GM18907 (cell line): ENCODE measurements around the gene FAM168A.

ENCODE experiments used
- ATAC-seq: cut with Tn5 transposase; IDR thresholded peaks from one replicate; pipeline ENCODE4 v1.9.1; 2021; ENCODE audit warnings: mild to moderate bottlenecking, moderate library complexity; ENCODE audit not compliant: unreplicated experiment

FAM168A gene

GRCh38 chr11:73524774-73525173 lies 73.1 kb downstream of the FAM168A start:
- no peak for ATAC-seq

GRCh38 chr11:73521621-73522020 lies 76.3 kb downstream of the FAM168A start:
- peak; percentile 47 for ATAC-seq

DNA sequence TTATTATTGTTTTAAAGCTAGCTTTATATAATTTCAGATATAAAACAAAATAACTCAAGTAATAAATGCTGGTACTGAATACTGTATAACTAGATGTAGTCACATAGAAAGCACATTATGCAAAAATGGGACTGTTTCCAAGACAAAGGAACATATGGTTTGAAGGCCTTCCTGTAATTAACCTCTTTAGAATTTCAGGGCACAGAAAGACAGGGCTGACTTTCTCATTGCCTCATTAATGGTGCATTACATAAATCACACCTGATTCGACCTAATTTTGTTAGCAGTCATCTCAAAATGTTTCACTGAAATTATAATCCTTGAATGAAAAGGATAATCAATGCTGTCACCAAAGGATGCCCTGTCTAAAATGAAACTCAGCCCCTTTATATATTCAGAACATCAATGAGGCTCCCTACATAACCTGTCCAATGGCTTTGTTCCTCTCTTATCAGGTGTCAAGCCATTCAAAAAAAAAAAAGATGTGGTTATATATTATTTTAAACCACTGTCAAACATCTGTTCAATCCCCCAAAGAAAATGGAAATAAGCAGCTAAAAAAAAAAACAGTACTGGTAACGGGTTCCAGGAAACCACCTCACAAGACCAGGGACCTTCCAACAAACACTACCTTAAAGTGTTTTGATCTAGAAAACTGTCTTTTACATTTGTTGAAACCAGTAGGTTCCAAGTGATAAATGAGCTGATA lies 77.4 kb downstream of the FAM168A start:
- ATAC-seq = peak; percentile 50

DNA sequence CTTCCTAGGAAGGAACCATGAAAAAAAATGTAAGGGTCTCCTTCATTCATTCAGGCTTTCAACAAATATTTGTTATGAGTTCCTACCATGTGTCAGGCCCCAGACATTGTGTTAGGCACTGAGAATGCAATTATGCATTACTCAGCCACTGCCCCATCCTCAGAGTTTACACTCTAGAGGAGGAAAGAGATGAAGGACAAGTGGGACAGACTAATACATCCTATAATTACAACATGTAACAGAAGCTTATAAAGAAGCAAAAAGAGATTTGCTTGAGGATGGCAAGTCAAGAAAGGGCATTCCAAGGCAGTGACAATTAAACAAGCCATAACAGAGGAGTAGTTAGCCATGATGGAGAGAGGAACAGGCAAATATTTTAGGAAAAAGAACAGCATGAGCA lies 78.6 kb downstream of the FAM168A start:
- ATAC-seq = no peak

- no peak for ATAC-seq
Measured at GRCh38 chr11:73518195-73518594, 79.7 kb downstream of the FAM168A start.

DNA sequence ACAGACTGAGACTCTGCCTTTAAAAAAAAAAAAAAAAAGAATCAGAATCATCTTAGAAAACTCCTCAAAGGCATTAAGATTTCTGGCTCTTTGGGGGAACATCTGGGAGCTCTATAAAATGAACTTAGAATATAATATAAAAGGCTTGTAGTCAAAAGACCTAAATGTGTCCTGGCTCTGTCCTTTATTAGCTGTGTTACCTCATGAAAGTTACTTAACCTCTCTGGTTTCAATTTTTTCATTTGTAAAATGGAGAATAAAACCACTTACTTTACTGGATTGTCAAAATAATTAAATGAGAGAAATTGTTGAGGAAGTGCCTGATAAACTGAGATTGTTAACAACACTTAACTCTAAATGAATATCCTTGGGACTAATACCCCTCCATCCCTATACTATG lies 81.8 kb downstream of the FAM168A start:
- no peak for ATAC-seq

- ATAC-seq = no peak
Measured at GRCh38 chr11:73513707-73514106, 84.2 kb downstream of the FAM168A start.

DNA sequence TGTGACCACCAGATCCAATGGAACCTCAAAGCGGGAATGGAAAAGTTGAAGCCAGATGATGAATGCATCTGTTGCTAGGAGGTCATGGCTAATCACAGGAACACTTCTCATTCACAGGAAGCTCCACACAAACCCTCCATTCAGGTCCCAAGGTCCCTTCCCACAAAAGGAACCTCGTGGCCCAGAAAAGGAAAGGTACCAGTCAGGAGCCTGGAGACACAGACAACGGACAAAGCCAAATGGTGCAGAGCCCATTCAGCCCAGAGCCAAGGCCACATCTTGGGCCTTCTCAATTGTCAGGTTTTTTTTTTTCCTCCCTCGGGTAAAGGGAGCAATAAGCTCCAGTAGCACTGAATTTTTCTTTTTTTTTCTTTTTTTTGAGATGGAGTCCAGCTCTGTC lies 87.0 kb downstream of the FAM168A start:
- no peak for ATAC-seq

DNA sequence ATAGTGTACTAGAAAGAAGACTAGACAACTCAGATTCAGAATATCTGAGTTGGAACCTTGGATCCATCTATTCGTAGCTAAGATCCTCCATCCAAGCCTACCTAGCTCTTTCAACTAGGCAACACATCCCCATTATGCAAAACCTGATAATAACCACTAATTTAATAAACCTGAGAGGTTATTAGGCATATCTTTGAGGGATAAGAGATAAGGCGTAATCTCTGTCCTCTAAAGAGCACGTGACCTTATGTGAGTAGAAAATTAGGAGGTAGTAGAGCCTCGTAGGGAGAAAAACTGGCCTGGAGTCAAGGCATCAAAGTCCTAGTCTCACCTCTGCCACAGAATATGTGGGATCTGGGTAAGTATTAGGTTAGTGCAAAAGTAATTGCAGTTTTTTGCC lies 87.8 kb downstream of the FAM168A start:
- ATAC-seq = no peak

DNA sequence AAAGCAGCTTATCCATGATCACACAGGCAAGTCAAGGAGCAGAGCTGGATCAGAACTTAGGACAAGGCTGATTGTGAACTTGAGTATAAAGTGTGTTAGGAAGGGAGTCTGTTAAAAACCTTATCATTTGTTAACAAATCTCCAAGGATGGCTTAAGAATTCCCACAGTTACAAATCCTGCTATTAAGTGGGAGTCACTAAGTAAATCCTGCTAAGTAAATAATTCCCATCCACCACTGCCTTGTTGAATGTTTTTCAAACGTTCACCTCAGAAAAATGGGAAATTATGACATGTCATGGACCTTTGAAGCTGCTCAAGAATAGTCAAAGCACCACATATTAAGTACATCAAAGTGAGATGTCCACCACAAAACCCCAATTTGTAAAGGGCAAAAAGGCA lies 88.7 kb downstream of the FAM168A start:
- no peak for ATAC-seq

GRCh38 chr11:73508243-73509176 lies 89.4 kb downstream of the FAM168A start:
- no peak for ATAC-seq

- ATAC-seq = no peak
Measured at GRCh38 chr11:73507086-73507485, 90.8 kb downstream of the FAM168A start.

DNA sequence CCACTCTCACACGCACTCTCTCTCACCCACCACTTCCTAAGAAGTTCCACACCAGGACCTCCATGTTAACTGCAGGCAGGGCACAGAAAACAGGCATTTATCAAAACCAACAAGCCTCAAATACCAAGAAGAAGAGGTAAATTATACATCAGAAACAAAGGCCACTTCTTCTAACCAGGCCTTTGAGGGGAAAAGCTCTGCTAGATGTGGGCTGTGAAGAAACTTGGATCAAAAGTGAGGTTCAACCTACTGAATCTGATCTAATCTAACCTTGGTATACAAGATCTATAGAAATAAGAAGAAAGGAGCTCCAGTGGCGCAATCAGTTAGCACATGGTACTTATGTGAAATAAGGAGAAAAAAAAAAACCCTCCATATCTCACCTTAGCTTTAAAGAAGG lies 91.9 kb downstream of the FAM168A start:
- no peak for ATAC-seq

GRCh38 chr11:73498343-73498742 lies 99.6 kb downstream of the FAM168A start:
- ATAC-seq = no peak

DNA sequence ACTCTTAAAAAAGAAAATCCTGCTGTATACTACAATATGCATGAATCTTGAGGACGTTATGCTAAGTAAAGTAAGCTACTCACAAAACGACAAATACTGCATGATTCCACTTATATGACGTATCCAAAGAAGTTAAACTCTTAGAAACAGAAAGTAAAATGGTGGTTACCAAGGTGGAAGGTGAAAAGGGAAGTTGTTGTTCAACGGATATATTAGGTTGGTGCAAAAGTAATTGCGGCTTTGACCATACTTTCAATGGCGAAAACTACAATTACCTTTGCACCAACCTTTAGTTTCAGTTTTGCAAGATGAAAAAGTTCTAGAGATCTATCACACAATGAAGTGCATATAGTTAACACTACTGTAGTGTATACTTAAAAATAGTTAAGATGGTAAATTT lies 101.8 kb downstream of the FAM168A start:
- ATAC-seq = no peak

- no peak for ATAC-seq
Measured at GRCh38 chr11:73495731-73496130, 102.2 kb downstream of the FAM168A start.

DNA sequence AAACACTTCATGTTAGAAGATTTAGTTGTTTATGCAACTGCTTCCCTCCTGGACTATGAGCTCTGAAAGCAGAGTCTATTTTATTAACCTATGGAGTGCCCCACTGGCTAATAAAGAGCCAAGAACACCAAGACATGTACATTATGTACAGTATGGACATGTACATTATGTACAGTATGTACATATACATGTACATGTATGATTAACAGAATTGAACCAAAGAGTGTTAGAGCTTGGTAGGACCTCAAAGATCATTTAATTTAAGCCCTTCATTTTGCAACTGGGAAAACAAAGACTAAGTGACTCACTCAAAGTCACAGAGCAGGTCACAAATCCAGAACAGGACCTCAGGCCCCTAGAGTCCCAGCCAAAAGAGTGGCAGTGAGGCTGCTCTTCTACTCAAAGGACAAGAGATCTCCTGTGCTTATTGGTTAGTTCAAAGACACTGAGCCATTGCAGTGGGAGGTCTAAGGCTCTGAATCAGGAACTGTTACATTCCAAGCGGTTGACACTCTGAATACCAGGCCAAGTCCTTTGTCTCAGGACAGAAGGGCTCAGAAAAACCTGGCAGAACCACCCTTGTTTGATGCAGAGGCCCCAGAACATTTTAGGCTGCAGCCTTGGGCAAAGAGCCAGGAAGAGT lies 103.8 kb downstream of the FAM168A start:
- ATAC-seq = no peak

DNA sequence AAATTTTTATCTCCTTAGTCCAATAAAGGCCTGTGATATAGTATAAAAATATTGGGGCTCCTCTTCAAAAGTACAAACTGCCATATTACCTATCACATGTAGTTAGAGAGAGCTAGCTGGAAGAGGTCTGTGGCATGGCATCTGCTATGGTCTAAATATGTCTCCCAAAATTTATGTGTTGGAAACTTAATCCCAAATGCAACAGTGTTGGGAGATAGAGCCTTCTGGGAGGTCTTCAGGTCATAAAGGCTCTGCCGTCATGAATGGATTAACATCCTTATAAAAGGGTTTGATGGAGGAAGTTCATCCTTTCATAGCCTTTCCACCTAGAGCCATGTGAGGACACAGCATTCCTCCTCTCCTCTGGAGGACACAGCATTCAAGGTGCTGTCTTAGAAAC lies 116.3 kb downstream of the FAM168A start:
- ATAC-seq = no peak

DNA sequence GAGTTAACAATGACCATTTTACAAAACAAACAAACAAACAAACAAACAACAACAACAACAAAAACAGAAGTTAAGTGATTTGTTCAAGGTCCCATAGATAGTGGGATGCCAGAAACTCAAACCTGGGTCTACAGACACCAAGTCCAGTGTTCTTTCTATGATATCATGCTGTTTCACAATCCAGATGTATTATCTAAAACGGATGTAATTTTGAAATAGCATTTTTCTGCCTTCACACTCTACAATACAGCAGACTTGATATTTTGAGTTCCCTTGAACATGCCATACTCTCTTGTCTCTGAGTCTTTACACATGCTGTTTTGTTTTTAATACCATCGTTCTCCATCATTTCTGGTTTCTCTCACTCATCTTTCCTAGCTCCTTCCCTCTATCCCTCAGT lies 117.2 kb downstream of the FAM168A start:
- no peak for ATAC-seq

DNA sequence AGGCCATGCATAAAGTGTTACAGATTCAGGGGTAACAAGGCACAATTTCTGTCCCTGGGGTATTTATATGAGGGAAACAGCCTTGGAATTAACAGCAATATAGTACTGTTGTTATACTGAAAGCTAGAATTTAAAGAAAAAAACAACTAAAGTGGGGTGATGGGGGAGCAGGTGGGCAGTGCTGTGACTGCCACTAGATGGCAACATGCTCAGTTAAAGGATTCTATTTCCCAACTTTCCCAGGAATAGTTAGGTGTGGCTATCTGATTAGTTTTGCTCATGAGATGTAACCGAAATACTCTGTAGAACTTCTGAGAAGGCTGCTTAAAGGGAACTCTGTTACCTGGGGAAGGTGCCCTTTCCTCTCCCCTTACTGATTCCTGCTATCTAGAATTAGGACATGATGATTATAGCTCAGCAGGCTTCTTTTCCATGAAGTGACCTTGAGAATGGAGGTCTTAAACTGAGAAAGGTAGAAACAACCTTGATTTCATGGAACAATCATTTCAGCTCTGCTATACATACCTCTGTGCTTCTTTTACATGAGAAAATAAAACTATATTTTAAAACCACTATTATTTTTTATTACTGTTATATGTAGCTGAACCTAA lies 119.1 kb downstream of the FAM168A start:
- ATAC-seq = no peak

DNA sequence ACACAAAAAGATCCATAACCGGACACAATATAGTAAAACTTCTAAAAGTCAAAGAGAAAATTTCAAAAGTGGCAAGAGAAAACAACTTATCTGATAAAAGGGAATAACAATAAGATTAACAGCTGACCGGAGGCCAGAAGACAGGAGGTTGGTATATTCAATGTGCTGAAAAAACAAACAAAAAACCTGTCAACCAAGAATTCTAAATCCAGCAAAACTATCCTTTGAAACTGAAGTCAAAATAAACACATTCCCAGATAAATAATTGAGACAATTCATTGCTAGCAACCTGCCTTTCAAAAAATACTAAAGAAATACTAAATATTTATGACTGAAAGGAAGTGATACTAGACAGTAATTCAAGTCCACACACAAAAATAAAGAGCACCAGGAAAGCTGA lies 120.4 kb downstream of the FAM168A start:
- no peak for ATAC-seq
